CD4-positive, alpha-beta T cell (primary cell): ENCODE data around the gene HDDC3. TPM values are rescaled to one million over a fixed set of nuclear protein-coding genes. Genes with fewer than 3 reads are reported as not detected.

Experiments used
- ATAC-seq: fragments of 200-7000 bp; cut with Tn5 transposase; one replicate; pipeline ENCODE4 v1.10.0; 2022; ENCODE audit warnings: mild to moderate bottlenecking; ENCODE audit not compliant: poor library complexity
- CTCF ChIA-PET: fragments of 350-600 bp; sonication (Branson Sonifier 250); formaldehyde crosslinking; loops from one replicate; lab custom pipeline; 2021; ENCODE audit warnings: antibody characterized with exemption, inconsistent platforms; lab: Charles Lee
- POLR2A ChIA-PET: fragments of 350-600 bp; sonication (Branson Sonifier 250); formaldehyde crosslinking; loops from one replicate; lab custom pipeline; 2021; ENCODE audit warnings: antibody characterized with exemption, inconsistent platforms; lab: Charles Lee
- DNase-seq, 14 experiments: peaks; one replicate each; pipeline ENCODE4 v3.0.0-alpha.2; 2013 to 2020; ENCODE audit warnings: mixed read lengths in 2 of 14
- H3K27ac ChIP-seq, 2 donors: one replicate each; pipeline versions ENCODE4 v1.5.1 to v1.7.0; 2013; ENCODE audit warnings: low read length in 2 of 2, low read depth in 1 of 2, mild to moderate bottlenecking in 1 of 2
- H3K27me3 ChIP-seq, 2 experiments: 1 replicate in 1 of 2; 2 replicates in 1 of 2; pipeline versions ENCODE4 v1.6.1 to v1.7.0; 2013; ENCODE audit warnings: low read length in 2 of 2, control low read depth in 1 of 2, mild to moderate bottlenecking in 1 of 2, moderate library complexity in 1 of 2; ENCODE audit not compliant: insufficient read depth in 2 of 2, control insufficient read depth in 1 of 2
- H3K36me3 ChIP-seq: one replicate; pipeline ENCODE4 v1.6.1; 2013; ENCODE audit warnings: low read length, control low read depth; ENCODE audit not compliant: insufficient read depth
- H3K4me1 ChIP-seq: one replicate; pipeline ENCODE4 v1.6.1; 2013; ENCODE audit warnings: low read length, control low read depth; ENCODE audit not compliant: insufficient read depth
- H3K4me3 ChIP-seq: one replicate; pipeline ENCODE4 v1.5.1; 2013; ENCODE audit warnings: mild to moderate bottlenecking, low read length, moderate library complexity
- H3K9me3 ChIP-seq, 2 experiments: 1 replicate in 1 of 2; 2 replicates in 1 of 2; pipeline versions ENCODE4 v1.6.1 to v1.7.0; 2013; ENCODE audit warnings: low read length in 2 of 2, mild to moderate bottlenecking in 2 of 2, control low read depth in 1 of 2, moderate library complexity in 1 of 2; ENCODE audit not compliant: control insufficient read depth in 1 of 2, insufficient read depth in 1 of 2
- H3K27ac Mint-ChIP-seq: one replicate; pipeline ENCODE4 v1.8.0; 2020; ENCODE audit warnings: mixed read lengths
- H3K27me3 Mint-ChIP-seq: one replicate; pipeline ENCODE4 v1.8.0; 2021; ENCODE audit warnings: mixed read lengths
- H3K36me3 Mint-ChIP-seq: one replicate; pipeline ENCODE4 v1.8.0; 2021; ENCODE audit warnings: low read depth, mixed read lengths
- H3K4me1 Mint-ChIP-seq: one replicate; pipeline ENCODE4 v1.8.0; 2021; ENCODE audit warnings: low read depth, mixed read lengths
- H3K4me3 Mint-ChIP-seq: one replicate; pipeline ENCODE4 v1.8.0; 2020; ENCODE audit warnings: mild to moderate bottlenecking, mixed read lengths
- H3K9me3 Mint-ChIP-seq: one replicate; pipeline ENCODE4 v1.8.0; 2020; ENCODE audit warnings: mixed read lengths
- CTCF ChIP-seq: fragments of 200-600 bp; IDR thresholded peaks from one replicate; pipeline ENCODE4 v1.8.0; 2022; ENCODE audit warnings: antibody characterized with exemption, mild to moderate bottlenecking
- intact Hi-C, 2 experiments: fragments of 100-400 bp; cut with DNase I in 1 of 2; cut with micrococcal nuclease in 1 of 2; formaldehyde crosslinking; loops; one replicate each; pipeline versions ENCODE4 v1.15.1 to v1.9.0; 2023 to 2025; cut with DNase I, micrococcal nuclease
- total RNA-seq, 174 experiments: library from RNA in 2 of 174; stranded (reverse) in 2 of 174; gene quantifications; one replicate each; pipeline ENCODE4 v1.2.3 and lab custom pipeline; 2021 to 2026

HDDC3 gene
- total RNA-seq, 2 experiments from 2014 or later: 9.9 to 10.8 TPM

DNA sequence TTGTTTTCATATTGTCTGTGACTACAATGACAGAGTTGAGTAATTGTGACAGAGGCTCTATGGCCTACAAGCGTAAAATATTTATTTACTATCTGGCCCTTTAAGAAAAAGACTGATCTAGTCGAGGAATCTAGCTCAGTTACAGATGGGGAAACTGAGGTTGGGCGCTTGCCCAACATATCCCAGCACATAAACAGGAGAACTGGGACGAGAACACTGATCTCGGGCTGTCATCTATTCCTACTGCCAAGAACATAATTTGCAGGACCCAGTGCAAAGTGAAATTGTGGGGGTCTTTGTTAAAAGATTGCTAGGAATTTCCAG lies 46.1 kb downstream of the HDDC3 start:
- Mint-ChIP-seq H3K36me3 (peaks cover under 1% of the 10 kb centered on the region), H3K4me1 (peaks cover 13% of the 10 kb centered on the region), H3K27me3 (peaks cover 15% of the 10 kb centered on the region), H3K9me3 (no peaks in the 10 kb centered on the region), H3K4me3 (no peak overlapping the region), H3K27ac (no peak overlapping the region)
- H3K4me1 ChIP-seq: peaks cover 26% of the 10 kb centered on the region
- H3K27ac ChIP-seq: no peak overlapping the region
- ATAC-seq: no peak
- H3K27me3 ChIP-seq: peaks cover 3 to 5% of the 10 kb centered on the region in 2 experiments
- intact Hi-C loops: loop anchor here (1.0 to 10.0 kb wide), 7 partner anchors 69 to 566 kb away; no protein-coding TSS in a partner anchor
- ChIA-PET POLR2A (interaction anchor here (1.0 to 1.9 kb wide), 3 partner anchors 17 to 238 kb away, joined by 4 to 6 read pairs (median 5); partner anchors contain the start of gene MAN2A2), CTCF (interaction anchor here (0.6 to 1.9 kb wide), 19 partner anchors 13 to 566 kb away, joined by 3 to 17 read pairs (median 4); partner anchors contain the start of gene HDDC3)
- DNase-seq: no peak
- TF ChIP-seq CTCF: peak; percentile 24
- H3K36me3 ChIP-seq: peaks cover 7% of the 10 kb centered on the region
- H3K4me3 ChIP-seq: no peak overlapping the region
- peaks cover 0 to 4% of the 10 kb centered on the region in 2 experiments for H3K9me3 ChIP-seq

- H3K4me3 Mint-ChIP-seq: no peak overlapping the region
Observed at GRCh38 chr15:90885432-90886290, 46.7 kb downstream of the HDDC3 start.

More at GRCh38 chr15:90885432-90886290, 46.7 kb downstream of the HDDC3 start:
- peak; percentile 98 for TF ChIP-seq CTCF
- ChIA-PET CTCF (interaction anchor here (0.5 to 1.9 kb wide), 20 partner anchors 12 to 565 kb away, joined by 3 to 17 read pairs (median 4); partner anchors contain the start of gene HDDC3), POLR2A (interaction anchor here (1.0 to 1.9 kb wide), 3 partner anchors 17 to 238 kb away, joined by 4 to 6 read pairs (median 5); partner anchors contain the start of gene MAN2A2)
- peaks cover 26% of the 10 kb centered on the region for H3K4me1 ChIP-seq
- peak overlapping the region; percentile 42 for H3K4me3 ChIP-seq
- peaks cover 12% of the 10 kb centered on the region for H3K36me3 ChIP-seq
- DNase-seq (peak; percentile 62 to 87 (median 74)), ATAC-seq (peak; percentile 70)
- intact Hi-C loops: loop anchor here (1.0 to 10.0 kb wide), 7 partner anchors 68 to 565 kb away; no protein-coding TSS in a partner anchor
- H3K27ac Mint-ChIP-seq: no peak overlapping the region
- H3K9me3 Mint-ChIP-seq: no peaks in the 10 kb centered on the region
- no peak overlapping the region for H3K27ac ChIP-seq
- H3K27me3 ChIP-seq: peaks cover 3 to 5% of the 10 kb centered on the region in 2 experiments
- H3K36me3 Mint-ChIP-seq: peaks cover 6% of the 10 kb centered on the region
- peaks cover 0 to 4% of the 10 kb centered on the region in 2 experiments for H3K9me3 ChIP-seq
- H3K4me1 Mint-ChIP-seq: peaks cover 13% of the 10 kb centered on the region
- H3K27me3 Mint-ChIP-seq: peaks cover 15% of the 10 kb centered on the region
